K562 (cell line): ENCODE measurements around the gene IL20.

Experiments
- NFYB ChIP-seq: IDR thresholded peaks from 2 replicates; pipeline ENCODE4 v1.6.1; 2011; ENCODE audit warnings: mild to moderate bottlenecking, moderate library complexity; ENCODE audit not compliant: insufficient read length; ENCODE audit errors: extremely low read depth
- TCF7 ChIP-seq: sonication (generic); IDR thresholded peaks from 2 replicates; pipeline ENCODE4 v1.6.1; 2016; ENCODE audit warnings: antibody characterized with exemption, borderline replicate concordance
- ZNF124 ChIP-seq: sonication (generic); formaldehyde crosslinking; IDR thresholded peaks from 2 replicates; pipeline ENCODE4 v1.8.1; 2022; ENCODE audit warnings: missing genetic modification reagents

- no peak for TF ChIP-seq TCF7
- no peak for TF ChIP-seq ZNF124 (CRISPR knock-in tag)
- TF ChIP-seq NFYB = no peak
These were observed 42.6 kb downstream of the IL20 start for GRCh38 chr1:206908038-206908437.
